Neural cell (in vitro differentiated cells): ENCODE measurements around the gene GLCE. TPM values are rescaled to one million over a fixed set of nuclear protein-coding genes. Genes with fewer than 3 reads are reported as not detected.

ENCODE experiments used
- H2AFZ ChIP-seq: fragments of 200-600, 300-800 bp; sonication (generic), shearing (Covaris generic); 2 replicates; pipeline ENCODE4 v1.6.0; 2014; ENCODE audit warnings: low read depth, mild to moderate bottlenecking, antibody characterized with exemption, low read length, moderate library complexity
- H3F3A ChIP-seq: fragments of 200-600 bp; shearing (Covaris generic); 2 replicates; pipeline ENCODE4 v1.6.1; 2016; ENCODE audit warnings: mild to moderate bottlenecking, moderate library complexity, mixed read lengths, antibody characterized with exemption, low read length; ENCODE audit not compliant: insufficient read depth, poor library complexity, severe bottlenecking
- H3K27ac ChIP-seq: fragments of 200-600, 300-800 bp; sonication (generic), shearing (Covaris generic); 2 replicates; pipeline ENCODE4 v1.5.1; 2014; ENCODE audit warnings: mild to moderate bottlenecking, low read length, moderate library complexity
- H3K27me3 ChIP-seq: fragments of 300-800, 200-600 bp; sonication (generic), shearing (Covaris generic); 2 replicates; pipeline ENCODE4 v1.6.0; 2014; ENCODE audit warnings: mild to moderate bottlenecking, low read depth, low read length, moderate library complexity; ENCODE audit not compliant: insufficient read depth
- H3K36me3 ChIP-seq: fragments of 300-800, 200-600 bp; sonication (generic), shearing (Covaris generic); 2 replicates; pipeline ENCODE4 v1.5.1; 2014; ENCODE audit warnings: mild to moderate bottlenecking, antibody characterized with exemption, low read length, moderate library complexity; ENCODE audit not compliant: insufficient read depth
- H3K4me2 ChIP-seq: fragments of 300-800, 200-600 bp; sonication (generic), shearing (Covaris generic); 2 replicates; pipeline ENCODE4 v1.6.0; 2014; ENCODE audit warnings: mild to moderate bottlenecking, low read length
- H3K4me3 ChIP-seq: fragments of 300-800, 200-600 bp; sonication (generic), shearing (Covaris generic); 2 replicates; pipeline ENCODE4 v1.5.1; 2014; ENCODE audit warnings: mild to moderate bottlenecking, low read length, moderate library complexity
- H3K79me2 ChIP-seq: fragments of 200-600 bp; shearing (Covaris generic); replicated peaks from 2 replicates; pipeline ENCODE4 v1.6.0; 2014; ENCODE audit warnings: mild to moderate bottlenecking, low read length, moderate library complexity; ENCODE audit not compliant: insufficient read depth
- H3K9ac ChIP-seq: fragments of 300-800, 200-600 bp; sonication (generic), shearing (Covaris generic); 2 replicates; pipeline ENCODE4 v1.6.1; 2016; ENCODE audit warnings: mild to moderate bottlenecking, low read length, mixed read lengths
- H3K9me2 ChIP-seq: fragments of 200-600 bp; shearing (Covaris generic); 2 replicates; pipeline ENCODE4 v1.6.1; 2016; ENCODE audit warnings: mild to moderate bottlenecking, low read length, mixed read lengths; ENCODE audit not compliant: insufficient read depth
- H3K9me3 ChIP-seq: fragments of 200-600, 300-800 bp; sonication (generic), shearing (Covaris generic); 2 replicates; pipeline ENCODE4 v1.6.1; 2016; ENCODE audit warnings: mild to moderate bottlenecking, mixed run types, low read length, moderate library complexity, mixed read lengths
- H4K20me1 ChIP-seq: fragments of 200-600 bp; shearing (Covaris generic); 2 replicates; pipeline ENCODE4 v1.6.1; 2016; ENCODE audit warnings: mild to moderate bottlenecking, mixed run types; ENCODE audit not compliant: insufficient read depth
- EP300 ChIP-seq: fragments of 450-650 bp; conservative IDR thresholded peaks from 2 replicates; pipeline ENCODE4 v1.6.1; 2014; ENCODE audit warnings: antibody characterized with exemption, mild to moderate bottlenecking, moderate library complexity; ENCODE audit not compliant: poor library complexity, severe bottlenecking
- EZH2 ChIP-seq: fragments of 200-600, 300-800 bp; shearing (Covaris generic), sonication (generic); IDR thresholded peaks from 2 replicates; pipeline ENCODE4 v1.6.1; 2014; ENCODE audit warnings: antibody characterized with exemption, low read length, borderline replicate concordance, mild to moderate bottlenecking; ENCODE audit not compliant: insufficient read depth, poor library complexity, severe bottlenecking
- MXI1 ChIP-seq: fragments of 450-650 bp; conservative IDR thresholded peaks from 2 replicates; pipeline ENCODE4 v1.6.1; 2014; ENCODE audit warnings: antibody characterized with exemption, mild to moderate bottlenecking; ENCODE audit not compliant: poor library complexity, severe bottlenecking
- POLR2AphosphoS5 ChIP-seq: IDR thresholded peaks from 2 replicates; pipeline ENCODE4 v1.6.1; 2012
- RAD21 ChIP-seq: fragments of 450-650 bp; conservative IDR thresholded peaks from 2 replicates; pipeline ENCODE4 v1.6.1; 2014; ENCODE audit warnings: antibody characterized with exemption, mild to moderate bottlenecking, moderate library complexity
- SMC3 ChIP-seq: fragments of 450-650 bp; conservative IDR thresholded peaks from 2 replicates; pipeline ENCODE4 v1.6.1; 2014; ENCODE audit warnings: antibody characterized with exemption, mild to moderate bottlenecking, moderate library complexity; ENCODE audit not compliant: poor library complexity
- TAF1 ChIP-seq: IDR thresholded peaks from 2 replicates; pipeline ENCODE4 v1.6.1; 2012; ENCODE audit warnings: low read depth
- polyA plus RNA-seq: library from polyadenylated mRNA; depleted of rRNA; stranded (reverse); fragments of >200 nt; gene quantifications from 2 replicates; pipeline ENCODE4 v1.2.3, GENCODE V29; 2014
- TF ChIP-seq, protein P1 (sequence below): IDR thresholded peaks from 2 replicates; pipeline ENCODE4 v1.6.1; 2012; ENCODE audit warnings: borderline replicate concordance
- TF ChIP-seq, protein P2 (sequence below): fragments of 450-650 bp; IDR thresholded peaks from 2 replicates; pipeline ENCODE4 v1.5.1; 2014; ENCODE audit warnings: antibody characterized with exemption, mild to moderate bottlenecking, moderate library complexity; ENCODE audit not compliant: poor library complexity, severe bottlenecking

The GLCE gene
- polyA plus RNA-seq, 1 donor from 2014 or later, result 31.5 TPM

DNA sequence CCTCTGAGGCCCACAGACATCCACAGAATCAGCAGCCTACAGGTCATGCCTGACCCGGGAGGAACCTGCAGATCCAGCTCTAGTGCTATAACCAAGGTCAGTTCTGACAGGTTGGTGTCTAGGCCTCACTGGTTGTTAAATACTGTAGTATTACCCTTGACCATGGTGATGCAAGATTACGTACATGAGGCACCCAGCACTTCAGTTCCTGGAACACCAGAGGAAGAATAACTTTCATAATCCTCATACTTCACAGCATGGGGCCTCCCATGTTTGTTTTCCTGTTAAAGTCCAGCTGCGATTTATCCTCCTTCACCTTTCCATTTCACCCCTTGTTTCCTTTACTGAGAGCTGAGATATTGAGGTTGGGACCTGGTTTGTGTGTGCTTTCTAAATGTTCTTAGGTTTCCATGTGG lies 34.4 kb upstream of the GLCE start:
- H3F3A ChIP-seq, result no peaks in the 10 kb centered on the region
- no peak overlapping the region for H2AFZ ChIP-seq
- H4K20me1 ChIP-seq, result no peaks in the 10 kb centered on the region
- no peak overlapping the region for H3K27ac ChIP-seq
- no peaks in the 10 kb centered on the region for H3K36me3 ChIP-seq
- no peaks in the 10 kb centered on the region for H3K27me3 ChIP-seq
- no peak overlapping the region for H3K4me3 ChIP-seq
- no peak overlapping the region for H3K9ac ChIP-seq
- H3K9me2 ChIP-seq, result no peaks in the 10 kb centered on the region
- TF ChIP-seq MXI1 (no peak), EZH2 (no peak), TAF1 (no peak), POLR2AphosphoS5 (no peak), EP300 (no peak), SMC3 (no peak), RAD21 (no peak)
- TF ChIP-seq, protein P1, sequence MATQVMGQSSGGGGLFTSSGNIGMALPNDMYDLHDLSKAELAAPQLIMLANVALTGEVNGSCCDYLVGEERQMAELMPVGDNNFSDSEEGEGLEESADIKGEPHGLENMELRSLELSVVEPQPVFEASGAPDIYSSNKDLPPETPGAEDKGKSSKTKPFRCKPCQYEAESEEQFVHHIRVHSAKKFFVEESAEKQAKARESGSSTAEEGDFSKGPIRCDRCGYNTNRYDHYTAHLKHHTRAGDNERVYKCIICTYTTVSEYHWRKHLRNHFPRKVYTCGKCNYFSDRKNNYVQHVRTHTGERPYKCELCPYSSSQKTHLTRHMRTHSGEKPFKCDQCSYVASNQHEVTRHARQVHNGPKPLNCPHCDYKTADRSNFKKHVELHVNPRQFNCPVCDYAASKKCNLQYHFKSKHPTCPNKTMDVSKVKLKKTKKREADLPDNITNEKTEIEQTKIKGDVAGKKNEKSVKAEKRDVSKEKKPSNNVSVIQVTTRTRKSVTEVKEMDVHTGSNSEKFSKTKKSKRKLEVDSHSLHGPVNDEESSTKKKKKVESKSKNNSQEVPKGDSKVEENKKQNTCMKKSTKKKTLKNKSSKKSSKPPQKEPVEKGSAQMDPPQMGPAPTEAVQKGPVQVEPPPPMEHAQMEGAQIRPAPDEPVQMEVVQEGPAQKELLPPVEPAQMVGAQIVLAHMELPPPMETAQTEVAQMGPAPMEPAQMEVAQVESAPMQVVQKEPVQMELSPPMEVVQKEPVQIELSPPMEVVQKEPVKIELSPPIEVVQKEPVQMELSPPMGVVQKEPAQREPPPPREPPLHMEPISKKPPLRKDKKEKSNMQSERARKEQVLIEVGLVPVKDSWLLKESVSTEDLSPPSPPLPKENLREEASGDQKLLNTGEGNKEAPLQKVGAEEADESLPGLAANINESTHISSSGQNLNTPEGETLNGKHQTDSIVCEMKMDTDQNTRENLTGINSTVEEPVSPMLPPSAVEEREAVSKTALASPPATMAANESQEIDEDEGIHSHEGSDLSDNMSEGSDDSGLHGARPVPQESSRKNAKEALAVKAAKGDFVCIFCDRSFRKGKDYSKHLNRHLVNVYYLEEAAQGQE, result no peak
- TF ChIP-seq, protein P2, sequence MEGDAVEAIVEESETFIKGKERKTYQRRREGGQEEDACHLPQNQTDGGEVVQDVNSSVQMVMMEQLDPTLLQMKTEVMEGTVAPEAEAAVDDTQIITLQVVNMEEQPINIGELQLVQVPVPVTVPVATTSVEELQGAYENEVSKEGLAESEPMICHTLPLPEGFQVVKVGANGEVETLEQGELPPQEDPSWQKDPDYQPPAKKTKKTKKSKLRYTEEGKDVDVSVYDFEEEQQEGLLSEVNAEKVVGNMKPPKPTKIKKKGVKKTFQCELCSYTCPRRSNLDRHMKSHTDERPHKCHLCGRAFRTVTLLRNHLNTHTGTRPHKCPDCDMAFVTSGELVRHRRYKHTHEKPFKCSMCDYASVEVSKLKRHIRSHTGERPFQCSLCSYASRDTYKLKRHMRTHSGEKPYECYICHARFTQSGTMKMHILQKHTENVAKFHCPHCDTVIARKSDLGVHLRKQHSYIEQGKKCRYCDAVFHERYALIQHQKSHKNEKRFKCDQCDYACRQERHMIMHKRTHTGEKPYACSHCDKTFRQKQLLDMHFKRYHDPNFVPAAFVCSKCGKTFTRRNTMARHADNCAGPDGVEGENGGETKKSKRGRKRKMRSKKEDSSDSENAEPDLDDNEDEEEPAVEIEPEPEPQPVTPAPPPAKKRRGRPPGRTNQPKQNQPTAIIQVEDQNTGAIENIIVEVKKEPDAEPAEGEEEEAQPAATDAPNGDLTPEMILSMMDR, result no peak
- no peaks in the 10 kb centered on the region for H3K79me2 ChIP-seq
- no peaks in the 10 kb centered on the region for H3K9me3 ChIP-seq
- no peak overlapping the region for H3K4me2 ChIP-seq

DNA sequence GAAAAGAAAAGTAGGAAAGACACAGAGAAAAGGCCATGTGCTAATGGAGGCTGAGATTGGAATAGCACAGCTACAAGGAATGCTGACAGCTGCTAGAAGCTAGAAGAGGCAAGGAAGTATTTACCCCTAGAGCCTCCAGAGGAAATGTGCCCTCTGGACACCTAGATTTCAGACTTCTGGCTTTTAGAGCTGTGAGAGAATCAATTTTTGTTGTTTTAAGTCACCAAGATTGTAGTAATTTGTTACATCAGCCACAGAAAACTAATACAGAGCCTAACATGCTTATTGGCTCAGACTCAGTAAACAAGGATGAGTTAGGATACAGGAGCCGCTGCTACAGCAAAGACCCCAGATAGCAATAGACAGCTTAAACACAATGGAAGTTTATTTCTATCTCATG lies 33.1 kb upstream of the GLCE start:
- no peaks in the 10 kb centered on the region for H3F3A ChIP-seq
- H3K27ac ChIP-seq, result no peak overlapping the region
- H2AFZ ChIP-seq, result no peak overlapping the region
- H3K27me3 ChIP-seq, result no peaks in the 10 kb centered on the region
- no peak overlapping the region for H3K4me2 ChIP-seq
- no peaks in the 10 kb centered on the region for H3K36me3 ChIP-seq
- H3K9me2 ChIP-seq, result no peaks in the 10 kb centered on the region
- H3K9ac ChIP-seq, result no peak overlapping the region
- no peak for TF ChIP-seq TAF1
- no peak for TF ChIP-seq EZH2
- TF ChIP-seq, protein P1, result no peak
- TF ChIP-seq SMC3, result no peak
- TF ChIP-seq, protein P2, result no peak
- TF ChIP-seq RAD21, result no peak
- no peak for TF ChIP-seq MXI1
- no peak for TF ChIP-seq EP300
- TF ChIP-seq POLR2AphosphoS5, result no peak
- H3K4me3 ChIP-seq, result no peak overlapping the region
- no peaks in the 10 kb centered on the region for H4K20me1 ChIP-seq
- no peaks in the 10 kb centered on the region for H3K79me2 ChIP-seq
- H3K9me3 ChIP-seq, result no peaks in the 10 kb centered on the region
